Activated T-cell treated with anti-CD3 and anti-CD28 coated beads for 24 hours (primary cell): Measurements from ENCODE around the gene RBMS3.
"Not testable (repeated sequence)": the region's sequence is repeated elsewhere in the genome, so short reads cannot be mapped to it uniquely, and the experiment has no call there.

Experiments
- DNase-seq: peaks from one replicate; pipeline ENCODE4 v3.0.0-alpha.2; 2020; ENCODE audit warnings: low read depth

The RBMS3 gene

GRCh38 chr3:29430558-29430971, 149.7 kb downstream of the RBMS3 start:
- DNase-seq = no peak

GRCh38 chr3:29436612-29437323, 155.9 kb downstream of the RBMS3 start:
- DNase-seq = no peak

GRCh38 chr3:29438580-29438979, 157.7 kb downstream of the RBMS3 start:
- DNase-seq = no peak

GRCh38 chr3:29440413-29441305, 159.8 kb downstream of the RBMS3 start:
- no peak for DNase-seq

- no peak for DNase-seq
Measured at GRCh38 chr3:29441422-29441821, 160.6 kb downstream of the RBMS3 start.

- no peak for DNase-seq
Measured at GRCh38 chr3:29447946-29448627, 167.2 kb downstream of the RBMS3 start.

- DNase-seq = no peak
Measured at GRCh38 chr3:29451920-29452319, 171.0 kb downstream of the RBMS3 start.

- no peak for DNase-seq
Measured at GRCh38 chr3:29452934-29453283, 172.0 kb downstream of the RBMS3 start.

- DNase-seq = no peak
Measured at GRCh38 chr3:29453284-29454001, 172.6 kb downstream of the RBMS3 start.

- no peak for DNase-seq
Measured at GRCh38 chr3:29454161-29454611, 173.3 kb downstream of the RBMS3 start.

- DNase-seq = no peak
Measured at GRCh38 chr3:29456901-29457300, 176.0 kb downstream of the RBMS3 start.

- no peak for DNase-seq
Measured at GRCh38 chr3:29463304-29463703, 182.4 kb downstream of the RBMS3 start.

- DNase-seq = no peak
Measured at GRCh38 chr3:29465836-29466235, 185.0 kb downstream of the RBMS3 start.

GRCh38 chr3:29466442-29466841, 185.6 kb downstream of the RBMS3 start:
- DNase-seq = no peak

GRCh38 chr3:29468187-29468586, 187.3 kb downstream of the RBMS3 start:
- no peak for DNase-seq

GRCh38 chr3:29473481-29474170, 192.8 kb downstream of the RBMS3 start:
- DNase-seq = not testable (repeated sequence)

- DNase-seq = no peak
Measured at GRCh38 chr3:29475305-29475840, 194.5 kb downstream of the RBMS3 start.

- DNase-seq = no peak
Measured at GRCh38 chr3:29475854-29476253, 195.0 kb downstream of the RBMS3 start.

- no peak for DNase-seq
Measured at GRCh38 chr3:29478611-29479010, 197.7 kb downstream of the RBMS3 start.

- no peak for DNase-seq
Measured at GRCh38 chr3:29481249-29481648, 200.4 kb downstream of the RBMS3 start.
